K562 (cell line): ENCODE data around the gene ATP6V1G1. TPM values are rescaled to one million over a fixed set of nuclear protein-coding genes. Genes with fewer than 3 reads are reported as not detected.

Source experiments
- CREB1 ChIP-seq, 2 experiments: sonication (generic) in 1 of 2; formaldehyde crosslinking in 1 of 2; IDR thresholded peaks; 2 replicates each; pipeline versions ENCODE4 v1.6.1 to v1.8.0; 2012 to 2022; ENCODE audit warnings: inconsistent platforms in 1 of 2, mild to moderate bottlenecking in 1 of 2, missing genetic modification reagents in 1 of 2, moderate library complexity in 1 of 2
- ELF2 ChIP-seq: fragments of 250-450 bp; sonication (Bioruptor Pico); IDR thresholded peaks from 2 replicates; pipeline ENCODE4 v1.5.0; 2021; ENCODE audit warnings: mild to moderate bottlenecking
- JUN ChIP-seq, 2 experiments: sonication (generic) in 1 of 2; formaldehyde crosslinking in 1 of 2; IDR thresholded peaks; 2 replicates each; pipeline versions ENCODE4 v1.6.1 to v1.8.0; 2012 to 2022; ENCODE audit warnings: borderline replicate concordance in 2 of 2, mild to moderate bottlenecking in 2 of 2, improper control_type of control experiment in 1 of 2, low read depth in 1 of 2, low read length in 1 of 2, missing genetic modification reagents in 1 of 2
- KDM5B ChIP-seq: fragments of 200-600 bp; sonication (generic); IDR thresholded peaks from 2 replicates; pipeline ENCODE4 v1.6.1; 2012; ENCODE audit warnings: low read depth, mild to moderate bottlenecking, moderate library complexity, low read length, control low read depth, inconsistent platforms; ENCODE audit not compliant: insufficient replicate concordance
- ZBED1 ChIP-seq: IDR thresholded peaks from 2 replicates; pipeline ENCODE4 v1.6.1; 2014
- polyA plus RNA-seq, 8 experiments: library from polyadenylated mRNA; depleted of rRNA in 4 of 8; stranded (reverse) in 5 of 8; unstranded in 3 of 8; fragments of >200 nt; fragmentation: Nextera tagmentation in 2 of 8; fragmentation: Illumina TruSeq in 1 of 8; extraction: Ambion mirVana in 2 of 8; extraction: Trizol in 1 of 8; gene quantifications; 2 replicates each; pipeline versions ENCODE4 v1.2.1 to v1.2.3, GENCODE V29; 2011 to 2014; ENCODE audit warnings: inconsistent platforms in 1 of 8, missing spikeins in 1 of 8
- total RNA-seq, 7 experiments: library from RNA; depleted of rRNA in 6 of 7; stranded (reverse); fragments of >200 nt in 6 of 7; fragmentation: Illumina TruSeq in 2 of 7; extraction: Trizol in 2 of 7; gene quantifications; 2 replicates each; pipeline versions ENCODE4 v1.2.1 to v1.2.3, GENCODE V29; 2011 to 2021; ENCODE audit warnings: low replicate concordance in 1 of 7
- TF ChIP-seq, protein P1 (sequence below): fragments of 250-450 bp; sonication (Bioruptor Pico); IDR thresholded peaks from 2 replicates; pipeline ENCODE4 v1.4.0; 2020; ENCODE audit warnings: borderline replicate concordance
- TF ChIP-seq, protein P2 (sequence below), 2 experiments: fragments of 450-650 bp; formaldehyde crosslinking in 1 of 2; IDR thresholded peaks; 2 replicates each; pipeline versions ENCODE4 v1.4.0 to v1.6.1; 2014 to 2020; ENCODE audit warnings: mild to moderate bottlenecking in 2 of 2, borderline replicate concordance in 1 of 2, low read depth in 1 of 2
- TF ChIP-seq, protein P3 (sequence below), 3 experiments: fragments of 200-800 bp in 1 of 3; sonication (Bioruptor generic) in 1 of 3; sonication (generic) in 1 of 3; formaldehyde crosslinking in 1 of 3; IDR thresholded peaks; 2 replicates each; pipeline versions ENCODE4 v1.6.1 to v1.8.0; 2016 to 2022; ENCODE audit warnings: mild to moderate bottlenecking in 2 of 3, missing compliant biosample characterization in 2 of 3, missing genetic modification characterization in 2 of 3, missing genetic modification reagents in 1 of 3
- TF ChIP-seq, protein P4 (sequence below): sonication (generic); formaldehyde crosslinking; IDR thresholded peaks from 2 replicates; pipeline ENCODE4 v1.8.0; 2022; ENCODE audit warnings: missing genetic modification reagents, mild to moderate bottlenecking, moderate library complexity, borderline replicate concordance
- TF ChIP-seq, protein P5 (sequence below): sonication (generic); formaldehyde crosslinking; IDR thresholded peaks from 2 replicates; pipeline ENCODE4 v1.8.0; 2022; ENCODE audit warnings: missing genetic modification reagents, mild to moderate bottlenecking, borderline replicate concordance

The ATP6V1G1 gene
- total and polyA plus RNA-seq, 9 of the 15 experiments (the other 6 are each of a cell fraction or from before 2014, with no cell fraction given) = 88.4 to 492 (median 193) TPM

DNA sequence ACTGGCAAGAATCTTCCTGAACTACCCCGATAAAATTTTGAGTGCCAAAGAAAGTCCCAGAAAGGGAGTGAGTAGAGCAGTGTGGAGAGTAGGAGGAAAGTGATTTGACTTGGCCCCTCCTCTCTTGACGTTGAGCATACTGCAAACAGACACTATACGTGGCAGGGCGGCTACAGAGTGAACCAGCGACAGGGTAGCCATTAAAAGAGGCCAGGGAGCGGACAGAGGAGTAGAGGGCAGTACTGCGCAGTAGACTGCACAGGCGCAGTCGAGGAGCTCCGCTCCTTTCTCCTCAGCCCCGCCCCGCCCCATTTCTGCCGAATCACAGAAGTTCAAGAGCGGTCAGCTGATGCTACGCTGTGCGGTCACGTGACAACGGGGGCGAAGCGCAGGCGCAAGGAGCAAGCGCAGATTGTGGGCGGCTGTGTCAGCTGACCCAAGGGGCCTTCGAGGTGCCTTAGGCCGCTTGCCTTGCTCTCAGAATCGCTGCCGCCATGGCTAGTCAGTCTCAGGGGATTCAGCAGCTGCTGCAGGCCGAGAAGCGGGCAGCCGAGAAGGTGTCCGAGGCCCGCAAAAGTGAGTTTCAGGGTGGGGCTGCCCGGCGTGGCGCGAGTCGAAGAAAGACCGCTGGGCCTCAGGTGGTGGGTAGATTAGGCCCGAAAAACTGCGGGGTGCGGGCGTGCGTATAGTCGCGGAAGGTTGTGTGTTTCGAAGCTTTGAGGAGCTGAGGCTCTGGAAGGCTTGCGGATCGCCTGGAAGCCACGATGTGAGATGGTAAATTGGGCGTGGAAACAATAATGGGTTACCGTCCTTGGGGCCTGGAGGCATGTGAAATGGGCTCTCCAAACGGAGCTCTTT lies at the start of gene ATP6V1G1 (continued):
- TF ChIP-seq, protein P1, sequence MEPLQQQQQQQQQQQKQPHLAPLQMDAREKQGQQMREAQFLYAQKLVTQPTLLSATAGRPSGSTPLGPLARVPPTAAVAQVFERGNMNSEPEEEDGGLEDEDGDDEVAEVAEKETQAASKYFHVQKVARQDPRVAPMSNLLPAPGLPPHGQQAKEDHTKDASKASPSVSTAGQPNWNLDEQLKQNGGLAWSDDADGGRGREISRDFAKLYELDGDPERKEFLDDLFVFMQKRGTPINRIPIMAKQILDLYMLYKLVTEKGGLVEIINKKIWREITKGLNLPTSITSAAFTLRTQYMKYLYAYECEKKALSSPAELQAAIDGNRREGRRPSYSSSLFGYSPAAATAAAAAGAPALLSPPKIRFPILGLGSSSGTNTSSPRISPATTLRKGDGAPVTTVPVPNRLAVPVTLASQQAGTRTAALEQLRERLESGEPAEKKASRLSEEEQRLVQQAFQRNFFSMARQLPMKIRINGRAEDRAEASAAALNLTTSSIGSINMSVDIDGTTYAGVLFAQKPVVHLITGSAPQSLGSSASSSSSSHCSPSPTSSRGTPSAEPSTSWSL = 0 out of 2 replicates have a peak, but pooled peaks have one; percentile 38
- peak; percentile 93 for TF ChIP-seq KDM5B
- TF ChIP-seq, protein P2, sequence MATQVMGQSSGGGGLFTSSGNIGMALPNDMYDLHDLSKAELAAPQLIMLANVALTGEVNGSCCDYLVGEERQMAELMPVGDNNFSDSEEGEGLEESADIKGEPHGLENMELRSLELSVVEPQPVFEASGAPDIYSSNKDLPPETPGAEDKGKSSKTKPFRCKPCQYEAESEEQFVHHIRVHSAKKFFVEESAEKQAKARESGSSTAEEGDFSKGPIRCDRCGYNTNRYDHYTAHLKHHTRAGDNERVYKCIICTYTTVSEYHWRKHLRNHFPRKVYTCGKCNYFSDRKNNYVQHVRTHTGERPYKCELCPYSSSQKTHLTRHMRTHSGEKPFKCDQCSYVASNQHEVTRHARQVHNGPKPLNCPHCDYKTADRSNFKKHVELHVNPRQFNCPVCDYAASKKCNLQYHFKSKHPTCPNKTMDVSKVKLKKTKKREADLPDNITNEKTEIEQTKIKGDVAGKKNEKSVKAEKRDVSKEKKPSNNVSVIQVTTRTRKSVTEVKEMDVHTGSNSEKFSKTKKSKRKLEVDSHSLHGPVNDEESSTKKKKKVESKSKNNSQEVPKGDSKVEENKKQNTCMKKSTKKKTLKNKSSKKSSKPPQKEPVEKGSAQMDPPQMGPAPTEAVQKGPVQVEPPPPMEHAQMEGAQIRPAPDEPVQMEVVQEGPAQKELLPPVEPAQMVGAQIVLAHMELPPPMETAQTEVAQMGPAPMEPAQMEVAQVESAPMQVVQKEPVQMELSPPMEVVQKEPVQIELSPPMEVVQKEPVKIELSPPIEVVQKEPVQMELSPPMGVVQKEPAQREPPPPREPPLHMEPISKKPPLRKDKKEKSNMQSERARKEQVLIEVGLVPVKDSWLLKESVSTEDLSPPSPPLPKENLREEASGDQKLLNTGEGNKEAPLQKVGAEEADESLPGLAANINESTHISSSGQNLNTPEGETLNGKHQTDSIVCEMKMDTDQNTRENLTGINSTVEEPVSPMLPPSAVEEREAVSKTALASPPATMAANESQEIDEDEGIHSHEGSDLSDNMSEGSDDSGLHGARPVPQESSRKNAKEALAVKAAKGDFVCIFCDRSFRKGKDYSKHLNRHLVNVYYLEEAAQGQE (IDR thresholded peaks at IDR 0.05; ENCODE audit: borderline replicate concordance) = peak; percentile 98
- TF ChIP-seq, protein P2 (CRISPR knock-in tag; IDR thresholded peaks at IDR 0.05; ENCODE audit: low read depth) = peak; percentile 78
- TF ChIP-seq, protein P3, sequence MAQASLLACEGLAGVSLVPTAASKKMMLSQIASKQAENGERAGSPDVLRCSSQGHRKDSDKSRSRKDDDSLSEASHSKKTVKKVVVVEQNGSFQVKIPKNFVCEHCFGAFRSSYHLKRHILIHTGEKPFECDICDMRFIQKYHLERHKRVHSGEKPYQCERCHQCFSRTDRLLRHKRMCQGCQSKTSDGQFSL (CRISPR knock-in tag; IDR thresholded peaks at IDR 0.05) = no peak
- TF ChIP-seq, protein P3 (tag; IDR thresholded peaks at IDR 0.05) = no peak
- peak; percentile 29; the same call in 1 of the 2 replicates for TF ChIP-seq JUN (IDR thresholded peaks at IDR 0.05; ENCODE audit: borderline replicate concordance, low read depth, low read length)
- no peak for TF ChIP-seq JUN (CRISPR knock-in tag; IDR thresholded peaks at IDR 0.05; ENCODE audit: borderline replicate concordance)
- peak; percentile 62 for TF ChIP-seq CREB1 (IDR thresholded peaks at IDR 0.05)
- TF ChIP-seq CREB1 (CRISPR knock-in tag; IDR thresholded peaks at IDR 0.05) = peak; percentile 71; the same call in 1 of the 2 replicates
- TF ChIP-seq, protein P4, sequence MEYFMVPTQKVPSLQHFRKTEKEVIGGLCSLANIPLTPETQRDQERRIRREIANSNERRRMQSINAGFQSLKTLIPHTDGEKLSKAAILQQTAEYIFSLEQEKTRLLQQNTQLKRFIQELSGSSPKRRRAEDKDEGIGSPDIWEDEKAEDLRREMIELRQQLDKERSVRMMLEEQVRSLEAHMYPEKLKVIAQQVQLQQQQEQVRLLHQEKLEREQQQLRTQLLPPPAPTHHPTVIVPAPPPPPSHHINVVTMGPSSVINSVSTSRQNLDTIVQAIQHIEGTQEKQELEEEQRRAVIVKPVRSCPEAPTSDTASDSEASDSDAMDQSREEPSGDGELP = peak; percentile 100
- TF ChIP-seq ELF2 (CRISPR knock-in tag) = 0 out of 2 replicates have a peak, but pooled peaks have one; percentile 28
- no peak for TF ChIP-seq ZBED1
- TF ChIP-seq, protein P5, sequence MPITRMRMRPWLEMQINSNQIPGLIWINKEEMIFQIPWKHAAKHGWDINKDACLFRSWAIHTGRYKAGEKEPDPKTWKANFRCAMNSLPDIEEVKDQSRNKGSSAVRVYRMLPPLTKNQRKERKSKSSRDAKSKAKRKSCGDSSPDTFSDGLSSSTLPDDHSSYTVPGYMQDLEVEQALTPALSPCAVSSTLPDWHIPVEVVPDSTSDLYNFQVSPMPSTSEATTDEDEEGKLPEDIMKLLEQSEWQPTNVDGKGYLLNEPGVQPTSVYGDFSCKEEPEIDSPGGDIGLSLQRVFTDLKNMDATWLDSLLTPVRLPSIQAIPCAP (CRISPR knock-in tag) = 0 out of 2 replicates have a peak, but pooled peaks have one; percentile 36
